SK-N-MC (cell line): Measurements from ENCODE around the gene RGR.

Experiments
- EZH2 ChIP-seq: fragments of 200-600 bp; sonication (generic); IDR thresholded peaks from one replicate; pipeline ENCODE4 v1.6.1; 2017; ENCODE audit warnings: antibody characterized with exemption
- FOXP2 ChIP-seq: optimal IDR thresholded peaks from 2 replicates; pipeline ENCODE3; 2011; ENCODE audit warnings: mild to moderate bottlenecking, moderate library complexity; ENCODE audit not compliant: insufficient read depth; ENCODE audit errors: extremely low read length, control extremely low read depth
- POLR2AphosphoS5 ChIP-seq: IDR thresholded peaks from 2 replicates; pipeline ENCODE4 v1.6.1; 2012; ENCODE audit warnings: mild to moderate bottlenecking, low read depth, low read length, borderline replicate concordance

GRCh38 chr10:84205853-84206525 is 38.9 kb upstream of the RGR start:
- no peak for TF ChIP-seq EZH2
- TF ChIP-seq POLR2AphosphoS5: no peak
- TF ChIP-seq FOXP2: no peak
